HG03378 (cell line): ENCODE results near the gene INPP5D.
"Not testable (repeated sequence)": the region's sequence is repeated elsewhere in the genome, so short reads cannot be mapped to it uniquely, and the experiment has no call there.

Experiments
- ATAC-seq: cut with Tn5 transposase; IDR thresholded peaks from one replicate; pipeline ENCODE4 v1.9.1; 2021; ENCODE audit warnings: mild to moderate bottlenecking, moderate library complexity; ENCODE audit not compliant: unreplicated experiment

The INPP5D gene

DNA sequence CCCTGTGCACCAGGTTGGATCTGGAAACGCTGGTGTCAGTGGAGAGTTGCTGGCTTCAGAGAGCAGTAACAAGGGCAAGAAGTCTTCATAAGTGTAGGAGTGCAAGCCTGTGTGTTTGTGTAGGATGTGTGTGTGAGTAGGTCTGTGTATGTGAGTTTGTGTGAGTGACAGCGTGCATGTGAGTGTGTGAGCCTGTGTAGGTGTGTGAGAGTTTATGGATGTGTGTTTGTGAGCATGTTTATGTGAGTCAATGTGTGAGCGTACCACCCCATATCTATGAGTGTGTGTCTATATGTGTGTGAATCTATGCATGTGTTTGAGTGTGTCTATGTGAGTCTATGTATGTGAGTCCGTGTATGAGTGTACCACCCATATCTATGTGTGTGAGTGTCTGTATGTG is 104.8 kb downstream of the INPP5D start:
- ATAC-seq: no peak

DNA sequence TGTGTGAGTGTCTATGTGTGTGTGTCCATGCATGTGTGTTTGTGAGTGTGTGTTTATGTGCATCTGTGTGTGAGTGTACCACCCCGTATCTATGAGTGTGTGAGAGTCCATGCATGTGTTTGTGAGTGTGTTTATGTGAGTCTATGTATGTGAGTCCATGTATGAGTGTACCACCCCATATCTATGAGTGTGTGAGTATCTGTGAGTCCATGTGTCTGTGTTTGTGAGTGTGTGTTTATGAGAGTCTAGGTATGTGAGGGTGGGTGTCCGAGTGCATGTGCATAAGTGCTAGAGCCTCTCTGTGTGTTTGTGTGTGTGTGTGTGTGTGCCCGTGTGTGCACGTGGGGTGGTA is 105.4 kb downstream of the INPP5D start:
- ATAC-seq: no peak

- no peak for ATAC-seq
Observed at GRCh38 chr2:233165895-233166661, 105.9 kb downstream of the INPP5D start.

- ATAC-seq: no peak
Observed at GRCh38 chr2:233168445-233168844, 108.3 kb downstream of the INPP5D start.

DNA sequence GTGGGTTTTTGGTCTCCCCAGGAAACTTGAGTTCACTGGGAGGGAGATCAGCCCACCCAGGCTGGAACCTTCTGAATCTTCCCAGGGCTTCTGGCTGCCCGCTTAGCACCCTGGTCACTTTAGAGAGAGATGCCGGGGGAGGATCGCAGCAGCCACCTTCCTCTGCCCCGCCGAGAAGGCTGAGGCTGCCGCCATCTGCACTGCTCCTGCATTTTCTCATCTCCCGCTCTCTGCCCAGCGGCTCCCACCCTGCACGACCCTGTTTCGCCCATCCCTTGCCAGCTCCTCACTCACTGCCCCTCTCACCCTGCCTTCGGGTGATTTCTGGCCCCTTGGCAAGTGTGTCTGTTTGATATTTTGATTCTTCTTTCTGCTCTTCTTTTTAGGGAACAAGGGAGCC is 108.8 kb downstream of the INPP5D start:
- no peak for ATAC-seq

- no peak for ATAC-seq
Observed at GRCh38 chr2:233171344-233171743, 111.2 kb downstream of the INPP5D start.

- ATAC-seq: no peak
Observed at GRCh38 chr2:233173115-233173514, 113.0 kb downstream of the INPP5D start.

DNA sequence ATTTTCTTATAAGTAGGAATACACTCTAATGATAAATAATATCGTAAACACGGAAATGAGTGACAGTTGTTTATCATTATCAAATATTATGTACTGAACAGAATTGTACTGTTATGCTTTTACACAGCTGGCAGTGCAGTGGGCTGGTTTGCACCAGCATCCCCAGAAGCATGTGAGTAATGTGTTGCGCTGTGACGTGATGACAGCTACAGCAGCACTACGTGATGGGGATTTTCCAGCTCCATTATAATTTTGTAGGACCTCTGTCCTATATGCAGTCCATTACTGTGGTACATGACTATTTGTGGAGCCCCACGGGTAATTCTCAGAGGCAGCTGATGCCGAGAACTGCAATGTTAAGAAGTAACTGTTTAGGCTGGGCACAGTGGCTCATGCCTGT is 114.0 kb downstream of the INPP5D start:
- no peak for ATAC-seq

DNA sequence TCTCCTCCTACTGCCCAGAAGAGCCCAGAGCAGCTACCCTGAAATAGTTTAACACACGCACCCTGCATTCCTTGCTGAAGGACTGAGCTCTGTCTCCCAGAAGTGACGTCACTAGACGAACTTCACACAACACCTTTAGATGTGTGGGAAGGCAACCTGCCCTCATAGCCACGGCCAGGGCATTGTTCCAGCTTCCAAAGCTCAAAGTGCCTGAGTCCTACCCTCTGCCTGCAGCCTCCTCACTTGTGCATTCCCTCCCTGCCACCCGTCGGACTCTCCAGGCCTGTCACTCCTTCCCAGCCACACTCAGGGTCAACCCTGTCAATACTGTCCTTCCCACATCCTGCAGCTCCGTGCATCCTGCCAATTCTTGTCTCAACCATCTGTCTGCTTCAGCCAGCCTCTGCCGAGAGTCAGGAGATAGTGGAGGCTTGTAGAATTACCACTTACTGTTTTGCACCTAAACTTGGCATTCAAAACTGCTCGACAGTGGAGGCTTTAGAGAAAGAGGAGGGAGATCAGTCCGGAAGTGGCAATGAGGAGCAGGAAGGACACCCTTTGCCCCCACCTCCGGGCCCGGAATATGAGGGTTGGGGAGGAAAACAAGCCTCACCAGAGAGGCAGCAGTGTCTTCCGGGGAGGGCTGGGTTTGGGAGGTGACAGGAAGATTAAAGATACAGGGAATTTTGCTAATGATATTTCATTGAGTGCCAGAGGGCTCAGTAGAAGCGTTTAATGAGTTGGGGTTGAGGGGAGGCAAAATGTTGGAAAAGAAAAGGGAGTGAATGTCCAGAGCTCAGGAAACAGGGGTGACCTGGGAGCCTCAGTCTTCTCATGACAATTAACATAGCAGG is 119.1 kb downstream of the INPP5D start:
- ATAC-seq: no peak

DNA sequence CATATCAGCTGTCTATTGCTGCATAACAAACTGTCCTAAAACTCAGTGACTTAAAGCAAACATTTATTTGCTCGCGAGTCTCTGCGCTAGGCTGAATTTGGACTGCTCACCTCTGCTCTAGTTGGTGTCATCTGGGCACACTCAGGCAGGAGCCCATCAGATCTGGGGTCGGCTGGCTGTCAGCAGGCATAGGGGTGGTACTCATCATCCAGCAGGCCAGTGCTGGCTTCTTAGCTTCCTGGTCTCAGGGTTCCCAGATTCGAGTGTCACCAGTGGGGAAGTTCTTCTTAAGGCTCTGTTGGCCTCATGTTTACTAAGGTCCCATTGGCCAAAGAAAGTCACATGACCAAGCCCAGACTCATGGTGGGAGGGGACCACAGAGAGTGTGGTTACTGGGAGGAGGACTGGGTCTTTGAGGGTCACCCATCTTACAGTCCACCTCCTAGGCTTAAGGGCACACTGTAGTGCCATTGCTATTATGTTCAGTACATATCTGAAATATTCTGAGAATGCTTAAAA is 119.8 kb downstream of the INPP5D start:
- no peak for ATAC-seq

GRCh38 chr2:233183869-233184418 is 123.8 kb downstream of the INPP5D start:
- no peak for ATAC-seq

GRCh38 chr2:233184669-233185068 is 124.5 kb downstream of the INPP5D start:
- no peak for ATAC-seq

DNA sequence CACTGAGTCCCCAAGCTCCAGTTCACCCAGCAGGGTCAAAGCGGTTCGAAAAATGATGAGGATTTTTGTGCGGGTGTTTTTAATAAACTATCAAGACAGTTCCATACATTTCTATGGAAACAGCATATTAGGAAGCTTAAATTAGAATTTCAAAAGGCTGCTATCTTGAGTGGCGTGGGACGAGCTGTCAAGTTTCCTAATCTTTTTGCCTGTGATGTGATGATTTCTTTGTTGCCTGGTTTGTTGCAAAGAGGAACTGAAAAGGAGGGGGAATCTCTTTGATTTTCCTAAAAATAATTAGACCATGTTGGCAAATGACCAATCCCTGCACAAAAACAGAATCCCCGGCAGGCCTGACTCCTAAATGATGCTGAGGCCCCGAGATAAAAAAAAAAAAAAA is 125.2 kb downstream of the INPP5D start:
- no peak for ATAC-seq

GRCh38 chr2:233185963-233186362 is 125.8 kb downstream of the INPP5D start:
- ATAC-seq: no peak

- no peak for ATAC-seq
Observed at GRCh38 chr2:233186851-233187250, 126.7 kb downstream of the INPP5D start.

- ATAC-seq: no peak
Observed at GRCh38 chr2:233189025-233189424, 128.9 kb downstream of the INPP5D start.

DNA sequence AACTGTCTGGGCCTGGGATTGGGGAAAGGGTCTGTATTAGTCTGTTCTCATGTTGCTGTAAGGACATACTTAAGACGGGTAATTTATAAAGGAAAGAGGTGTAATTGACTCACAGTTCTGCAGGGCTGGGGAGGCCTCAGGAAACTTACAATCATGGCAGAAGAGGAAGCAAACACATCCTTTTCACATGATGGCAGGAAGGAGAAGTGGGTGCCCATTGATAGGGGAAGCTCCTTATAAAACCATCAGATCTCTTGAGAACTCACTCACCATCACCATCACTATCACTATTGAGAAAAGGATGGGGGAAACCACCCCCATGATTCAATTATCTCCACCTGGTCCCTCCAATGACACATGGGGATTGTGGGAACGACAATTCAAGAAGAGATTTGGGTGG is 130.9 kb downstream of the INPP5D start:
- not testable (repeated sequence) for ATAC-seq

DNA sequence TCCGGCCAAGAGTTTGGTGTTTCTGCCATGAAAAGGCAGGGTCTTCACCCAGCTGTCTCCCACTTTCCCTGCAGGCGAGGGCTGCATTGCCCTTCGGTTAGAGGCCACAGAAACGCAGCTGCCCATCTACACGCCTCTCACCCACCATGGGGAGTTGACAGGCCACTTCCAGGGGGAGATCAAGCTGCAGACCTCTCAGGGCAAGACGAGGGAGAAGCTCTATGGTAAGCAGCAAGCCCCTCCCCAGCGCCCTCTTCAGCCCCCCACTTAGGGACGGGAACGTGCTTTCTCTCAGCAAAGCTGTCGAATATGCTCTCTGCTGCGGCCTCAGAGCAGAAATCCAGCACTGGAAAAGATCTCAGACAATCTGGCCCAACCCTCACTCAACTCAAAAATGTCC is 133.6 kb downstream of the INPP5D start:
- ATAC-seq: no peak

- no peak for ATAC-seq
Observed at GRCh38 chr2:233195027-233195426, 134.9 kb downstream of the INPP5D start.

DNA sequence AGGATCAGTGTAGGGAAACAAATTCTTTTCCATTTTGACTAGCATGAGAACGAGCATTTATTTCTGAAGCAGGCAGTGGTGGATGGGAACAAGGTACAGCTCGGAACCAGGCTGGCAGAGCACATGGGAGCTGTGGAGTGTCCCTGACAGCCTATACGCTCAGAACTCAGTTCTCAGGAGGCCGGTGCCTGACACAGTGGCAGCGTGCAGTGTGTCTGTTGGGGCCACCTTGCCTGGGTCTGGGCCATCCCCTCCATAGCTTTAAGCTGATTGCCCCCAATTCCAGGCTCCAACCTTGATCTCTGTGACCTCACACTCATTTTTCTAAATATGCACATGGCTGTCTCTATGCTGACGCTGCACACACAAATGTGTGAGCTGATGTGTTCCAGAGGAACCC is 136.9 kb downstream of the INPP5D start:
- ATAC-seq: no peak

DNA sequence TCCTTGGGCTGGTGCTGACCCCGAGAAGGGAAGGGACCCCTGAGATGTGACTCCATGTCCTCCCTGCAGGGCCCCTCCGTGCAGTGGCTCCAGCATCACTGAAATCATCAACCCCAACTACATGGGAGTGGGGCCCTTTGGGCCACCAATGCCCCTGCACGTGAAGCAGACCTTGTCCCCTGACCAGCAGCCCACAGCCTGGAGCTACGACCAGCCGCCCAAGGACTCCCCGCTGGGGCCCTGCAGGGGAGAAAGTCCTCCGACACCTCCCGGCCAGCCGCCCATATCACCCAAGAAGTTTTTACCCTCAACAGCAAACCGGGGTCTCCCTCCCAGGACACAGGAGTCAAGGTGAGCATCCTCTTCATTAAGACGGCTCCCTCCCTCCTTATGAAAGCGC is 137.9 kb downstream of the INPP5D start:
- no peak for ATAC-seq

GRCh38 chr2:233199870-233200269 is 139.7 kb downstream of the INPP5D start:
- no peak for ATAC-seq
